ENCODE measurements around the gene KISS1R. TPM values are rescaled to one million over a fixed set of nuclear protein-coding genes. Genes with fewer than 3 reads are reported as not detected.

KISS1R gene
- total RNA-seq, 3 donors from 2014 or later: 0.15 to 0.33 TPM; not detected in 1

- H3K27ac ChIP-seq: peak overlapping the region; percentile 87 to 93
- no peaks in the 10 kb centered on the region for H3K36me3 ChIP-seq
- intact Hi-C loops (cut with DNase I; ENCODE audit: low total_unique reads): no loop called here
- H3K4me1 ChIP-seq: no peaks in the 10 kb centered on the region
- no peak overlapping the region for H3K4me3 ChIP-seq
- H3K27me3 ChIP-seq: no peaks in the 10 kb centered on the region
- no peak for TF ChIP-seq POLR2A (IDR thresholded peaks at IDR 0.05)
- TF ChIP-seq POLR2AphosphoS5 (IDR thresholded peaks at IDR 0.05): no peak
- TF ChIP-seq CTCF (IDR thresholded peaks at IDR 0.05): no peak
- DNase-seq (ENCODE audit: low spot score in 2 of 2): no peak
- H3K9me3 ChIP-seq: no peaks in the 10 kb centered on the region
Measured at GRCh38 chr19:870314-870713, 46.8 kb upstream of the KISS1R start.

GRCh38 chr19:870963-871401 lies 46.2 kb upstream of the KISS1R start:
- TF ChIP-seq CTCF (IDR thresholded peaks at IDR 0.05): no peak
- no peak for TF ChIP-seq POLR2A (IDR thresholded peaks at IDR 0.05)
- TF ChIP-seq POLR2AphosphoS5 (IDR thresholded peaks at IDR 0.05): no peak

GRCh38 chr19:871446-872265 lies 45.5 kb upstream of the KISS1R start:
- DNase-seq (ENCODE audit: low spot score in 2 of 2): no peak
- Histone ChIP-seq H3K4me1 (no peaks in the 10 kb centered on the region), H3K27me3 (no peaks in the 10 kb centered on the region), H3K27ac (peak overlapping the region; percentile 4 to 74), H3K9me3 (no peaks in the 10 kb centered on the region), H3K4me3 (no peak overlapping the region), H3K36me3 (no peaks in the 10 kb centered on the region)
- intact Hi-C loops (cut with DNase I; ENCODE audit: low total_unique reads): no loop called here
- TF ChIP-seq POLR2A (IDR thresholded peaks at IDR 0.05) (no peak), POLR2AphosphoS5 (IDR thresholded peaks at IDR 0.05) (no peak), CTCF (IDR thresholded peaks at IDR 0.05) (no peak)

More at GRCh38 chr19:870963-871401, 46.2 kb upstream of the KISS1R start:
- H3K27me3 ChIP-seq: no peaks in the 10 kb centered on the region
- no peak overlapping the region for H3K4me3 ChIP-seq
- peak overlapping the region in 1 of 2 donors; percentile 19 for H3K27ac ChIP-seq
- no peaks in the 10 kb centered on the region for H3K36me3 ChIP-seq
- DNase-seq (ENCODE audit: low spot score in 2 of 2): no peak
- H3K4me1 ChIP-seq: no peaks in the 10 kb centered on the region
- H3K9me3 ChIP-seq: no peaks in the 10 kb centered on the region
- intact Hi-C loops (cut with DNase I; ENCODE audit: low total_unique reads): no loop called here

GRCh38 chr19:872266-872951 lies 44.7 kb upstream of the KISS1R start:
- no peak for TF ChIP-seq POLR2A (IDR thresholded peaks at IDR 0.05)
- TF ChIP-seq CTCF (IDR thresholded peaks at IDR 0.05): no peak
- no peak for TF ChIP-seq POLR2AphosphoS5 (IDR thresholded peaks at IDR 0.05)
- H3K36me3 ChIP-seq: no peaks in the 10 kb centered on the region
- H3K27ac ChIP-seq: peak overlapping the region; percentile 4 to 74
- no peaks in the 10 kb centered on the region for H3K9me3 ChIP-seq
- no peak overlapping the region for H3K4me3 ChIP-seq
- no peaks in the 10 kb centered on the region for H3K27me3 ChIP-seq
- DNase-seq (ENCODE audit: low spot score in 2 of 2): no peak
- intact Hi-C loops (cut with DNase I; ENCODE audit: low total_unique reads): no loop called here
- no peaks in the 10 kb centered on the region for H3K4me1 ChIP-seq

- TF ChIP-seq POLR2A (IDR thresholded peaks at IDR 0.05) (no peak), CTCF (IDR thresholded peaks at IDR 0.05) (no peak), POLR2AphosphoS5 (IDR thresholded peaks at IDR 0.05) (no peak)
- no peak overlapping the region for H3K27ac ChIP-seq
- no peak overlapping the region for H3K4me3 ChIP-seq
Measured at GRCh38 chr19:873084-873483, 44.0 kb upstream of the KISS1R start.

More at GRCh38 chr19:873084-873483, 44.0 kb upstream of the KISS1R start:
- DNase-seq (ENCODE audit: low spot score in 2 of 2): no peak
- Histone ChIP-seq H3K9me3 (no peaks in the 10 kb centered on the region), H3K36me3 (no peaks in the 10 kb centered on the region), H3K27me3 (no peaks in the 10 kb centered on the region), H3K4me1 (no peaks in the 10 kb centered on the region)
- intact Hi-C loops (cut with DNase I; ENCODE audit: low total_unique reads): no loop called here
